HG03280 (cell line): ENCODE results near the gene SEC22B.
"Not testable (repeated sequence)": the region's sequence is repeated elsewhere in the genome, so short reads cannot be mapped to it uniquely, and the experiment has no call there.

Experiments used
- ATAC-seq: cut with Tn5 transposase; IDR thresholded peaks from one replicate; pipeline ENCODE4 v1.9.1; 2021; ENCODE audit warnings: mild to moderate bottlenecking, moderate library complexity; ENCODE audit not compliant: unreplicated experiment

SEC22B gene

DNA sequence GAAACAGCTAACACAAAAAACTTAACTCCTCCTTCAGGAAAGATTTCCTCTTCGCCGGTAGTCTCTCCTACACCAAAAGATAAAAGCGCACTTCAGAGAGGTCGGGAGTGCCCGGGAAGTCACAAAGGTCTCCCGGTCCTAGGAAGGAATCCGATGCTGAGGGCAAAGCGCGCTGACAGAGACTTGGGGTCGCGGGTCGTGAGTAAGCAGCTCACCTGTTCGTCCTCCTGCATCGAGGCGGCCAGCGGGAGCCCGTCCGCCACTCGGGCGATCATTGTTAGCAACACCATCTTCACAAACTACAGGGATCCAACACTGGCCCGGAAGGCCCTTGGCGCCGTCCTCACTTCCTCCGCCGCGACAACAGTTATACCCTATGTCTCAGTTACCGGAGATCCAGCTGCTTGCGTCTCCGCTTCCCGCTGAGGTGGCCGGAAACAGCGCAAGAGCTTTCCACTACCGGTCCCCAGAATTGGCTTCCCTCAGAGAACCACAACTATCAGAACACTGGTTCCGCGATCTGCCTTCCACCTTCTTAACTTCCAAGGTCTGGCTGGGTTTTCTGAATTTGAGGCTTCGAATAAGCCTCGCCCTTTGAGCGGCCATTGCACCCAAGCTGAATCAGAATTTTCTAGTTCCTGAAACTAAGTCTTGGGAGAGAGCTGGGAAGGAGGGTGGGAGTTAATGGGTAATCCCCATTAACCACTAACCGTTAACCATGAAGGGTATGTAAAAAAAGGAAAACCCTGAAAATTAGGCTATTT, at the start of gene SEC22B:
SEC22B (minus strand) TSS at position 429 of the 764 bp plus-strand sequence; CDS start at position 290, 139 bp downstream.
- peak; percentile 97 for ATAC-seq

DNA sequence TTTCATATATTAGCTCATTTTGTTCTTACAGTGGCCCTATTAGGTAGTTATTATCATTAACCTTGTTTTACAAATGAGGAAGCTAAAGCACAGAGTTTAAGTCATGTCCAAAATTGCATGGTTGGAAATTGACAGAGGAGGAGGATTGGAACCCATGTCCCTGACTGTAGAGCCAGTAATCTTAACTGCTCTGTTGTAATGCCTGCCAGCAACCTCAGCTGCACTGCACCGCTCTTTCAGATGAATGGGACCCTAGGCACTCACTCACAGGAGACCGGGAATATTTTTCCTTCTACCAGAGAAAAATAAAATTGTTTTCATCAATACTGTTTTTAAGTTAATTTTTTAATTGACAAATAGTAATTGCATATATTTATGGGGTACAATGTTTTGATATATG, 41.6 kb upstream of the SEC22B start:
- ATAC-seq = not testable (repeated sequence)

DNA sequence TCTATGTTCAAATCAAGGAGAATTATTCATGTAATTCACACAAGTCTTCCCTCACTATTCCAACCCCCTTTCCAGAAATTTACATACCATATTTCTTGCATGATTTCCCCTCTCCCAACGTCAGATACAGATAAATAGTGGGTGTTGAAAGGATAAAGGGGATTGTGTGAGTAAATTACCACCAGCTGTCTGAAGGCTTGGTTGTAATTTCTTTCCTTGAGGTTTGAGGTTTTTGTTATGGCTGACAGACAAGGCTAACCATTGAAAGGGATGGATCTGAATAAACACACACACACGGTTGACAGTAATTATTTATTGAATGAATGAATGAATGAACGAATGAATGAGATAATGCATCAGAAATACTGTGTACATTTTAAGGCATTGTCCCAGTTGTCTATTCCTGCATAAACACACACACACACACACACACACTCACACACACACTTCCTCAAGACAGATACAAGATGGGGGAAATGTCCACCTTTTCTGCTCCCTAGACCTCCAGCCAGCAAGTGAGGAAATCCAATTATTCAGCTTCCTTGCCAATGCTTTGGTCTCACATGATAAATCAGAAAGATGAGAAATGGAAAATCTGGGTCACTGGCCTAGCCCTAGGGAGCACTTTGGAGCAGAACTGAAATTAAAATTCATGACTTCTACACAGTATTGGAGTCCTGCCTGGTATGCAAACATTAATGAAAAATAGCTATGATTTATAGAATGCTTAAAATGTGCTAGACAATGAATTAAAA, 41.0 kb upstream of the SEC22B start:
- not testable (repeated sequence) for ATAC-seq

DNA sequence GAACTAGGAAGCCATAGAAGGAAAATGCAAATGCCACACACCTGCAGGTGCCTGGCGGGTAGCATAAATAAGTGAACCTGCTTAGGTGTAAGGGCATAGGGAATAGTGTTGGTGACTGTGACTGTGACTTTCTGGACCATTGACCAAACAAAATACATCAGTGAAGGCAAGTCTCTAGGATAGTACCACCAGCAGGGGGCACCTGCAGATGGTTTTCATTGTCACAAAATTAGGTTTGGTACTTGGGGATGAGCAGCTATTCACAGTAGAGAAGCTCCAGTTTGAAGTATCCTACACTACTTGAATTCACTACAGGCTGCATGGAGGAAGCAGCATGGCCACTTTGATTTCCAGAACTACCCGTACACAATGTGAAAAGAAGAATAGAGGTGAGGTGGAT, 37.3 kb upstream of the SEC22B start:
- ATAC-seq = not testable (repeated sequence)

DNA sequence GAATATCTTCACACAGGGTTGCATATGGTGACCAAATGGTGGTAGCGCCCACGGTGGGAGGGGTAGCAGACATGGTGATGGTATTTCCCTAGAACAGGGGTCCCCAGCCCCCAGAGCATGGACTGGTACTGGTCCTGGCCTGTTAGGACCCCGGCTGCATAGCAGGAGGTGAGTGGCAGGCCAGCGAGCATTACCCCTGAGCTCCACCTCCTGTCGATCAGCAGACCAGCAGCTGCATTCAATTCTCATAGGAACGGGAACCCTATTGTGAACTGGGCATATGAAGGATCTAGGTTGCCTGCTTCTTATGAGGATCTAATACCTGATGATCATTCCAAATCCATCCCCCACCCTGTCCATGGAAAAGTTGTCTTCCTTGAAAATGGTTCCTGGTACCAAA, 34.4 kb upstream of the SEC22B start:
- not testable (repeated sequence) for ATAC-seq

DNA sequence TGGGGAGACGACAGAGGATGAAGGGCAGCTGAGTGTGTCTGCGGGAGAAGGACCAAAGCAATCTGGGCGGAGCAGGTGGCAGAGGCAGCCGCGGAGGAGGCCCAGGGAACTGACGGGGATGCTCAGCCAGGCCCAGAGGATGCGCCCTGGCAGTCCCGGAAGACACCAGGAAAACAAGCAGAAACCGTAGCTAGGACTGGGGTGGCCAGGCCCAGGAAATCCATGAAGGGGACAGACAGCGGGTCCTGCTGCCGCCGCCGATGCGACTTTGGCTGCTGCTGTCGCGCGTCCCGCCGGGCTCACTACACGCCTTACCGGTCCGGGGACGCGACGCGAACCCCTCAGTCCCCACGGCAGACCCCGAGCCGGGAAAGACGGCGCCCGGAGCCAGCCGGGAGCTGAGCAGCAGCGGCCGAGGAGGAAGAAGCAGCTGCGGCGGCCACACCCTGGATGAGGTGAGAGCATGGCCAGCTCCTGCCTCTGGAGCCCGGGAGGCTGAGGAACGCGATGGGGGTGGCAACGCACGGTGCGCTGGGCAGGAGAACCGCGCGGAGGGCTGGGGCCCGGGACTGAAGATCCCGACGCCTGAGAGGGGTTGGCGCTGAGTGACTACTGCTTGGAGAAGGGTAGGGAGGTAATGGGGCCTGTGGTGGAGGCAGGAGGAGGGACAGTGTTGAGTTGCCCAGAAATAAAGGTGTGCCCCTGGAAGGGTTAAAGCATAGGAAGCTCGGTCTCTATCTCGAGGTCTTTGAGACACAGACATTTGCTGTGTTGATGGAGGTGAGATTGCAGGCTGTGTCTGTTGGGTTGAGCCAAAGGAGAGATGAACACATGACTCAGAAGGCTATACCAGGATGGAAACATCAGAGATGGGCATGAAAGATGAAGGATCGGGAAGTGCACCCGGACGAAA, 20.8 kb upstream of the SEC22B start:
- not testable (repeated sequence) for ATAC-seq

DNA sequence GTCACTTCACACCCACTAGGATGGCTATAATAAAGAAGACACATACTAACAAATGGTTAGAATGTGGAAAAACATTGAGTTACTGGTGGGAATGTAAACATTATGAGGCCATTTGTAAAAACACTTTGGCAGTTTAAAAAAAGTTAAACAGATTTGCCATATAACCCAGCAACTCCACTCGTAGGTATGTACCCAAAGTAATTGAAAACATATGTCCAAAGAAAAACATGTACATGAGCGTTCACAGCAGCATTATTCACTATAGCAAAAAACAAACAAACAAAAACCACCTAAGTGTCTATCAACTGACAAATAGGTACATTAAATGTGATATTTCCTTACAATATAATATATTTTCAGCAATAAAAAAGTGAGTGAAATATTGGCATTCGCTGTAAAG, 12.3 kb upstream of the SEC22B start:
- ATAC-seq = not testable (repeated sequence)

DNA sequence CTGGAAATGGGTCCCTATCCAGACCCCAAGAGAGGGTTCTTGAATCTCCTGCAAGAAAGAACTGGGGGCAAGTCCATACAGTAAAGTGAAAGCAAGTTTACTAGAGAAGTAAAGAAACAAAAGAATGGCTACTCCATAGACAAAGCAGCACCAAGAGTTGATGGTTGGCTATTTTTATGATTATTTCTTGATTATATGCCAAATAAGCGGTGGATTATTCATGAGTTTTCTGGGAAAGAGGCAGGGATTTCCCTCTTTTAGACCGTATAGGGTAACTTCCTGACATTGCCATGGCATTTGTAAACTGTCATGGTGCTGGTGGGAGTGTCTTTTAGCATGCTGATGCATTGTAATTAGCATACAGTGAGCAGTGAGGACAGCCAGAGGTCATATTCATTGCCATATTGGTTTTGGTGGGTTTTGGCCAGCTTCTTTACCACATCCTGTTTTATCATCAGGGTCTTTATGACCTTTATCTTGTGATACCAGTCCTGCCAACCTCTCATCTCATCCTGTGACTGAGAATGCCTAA, 5.9 kb upstream of the SEC22B start:
- ATAC-seq = not testable (repeated sequence)

DNA sequence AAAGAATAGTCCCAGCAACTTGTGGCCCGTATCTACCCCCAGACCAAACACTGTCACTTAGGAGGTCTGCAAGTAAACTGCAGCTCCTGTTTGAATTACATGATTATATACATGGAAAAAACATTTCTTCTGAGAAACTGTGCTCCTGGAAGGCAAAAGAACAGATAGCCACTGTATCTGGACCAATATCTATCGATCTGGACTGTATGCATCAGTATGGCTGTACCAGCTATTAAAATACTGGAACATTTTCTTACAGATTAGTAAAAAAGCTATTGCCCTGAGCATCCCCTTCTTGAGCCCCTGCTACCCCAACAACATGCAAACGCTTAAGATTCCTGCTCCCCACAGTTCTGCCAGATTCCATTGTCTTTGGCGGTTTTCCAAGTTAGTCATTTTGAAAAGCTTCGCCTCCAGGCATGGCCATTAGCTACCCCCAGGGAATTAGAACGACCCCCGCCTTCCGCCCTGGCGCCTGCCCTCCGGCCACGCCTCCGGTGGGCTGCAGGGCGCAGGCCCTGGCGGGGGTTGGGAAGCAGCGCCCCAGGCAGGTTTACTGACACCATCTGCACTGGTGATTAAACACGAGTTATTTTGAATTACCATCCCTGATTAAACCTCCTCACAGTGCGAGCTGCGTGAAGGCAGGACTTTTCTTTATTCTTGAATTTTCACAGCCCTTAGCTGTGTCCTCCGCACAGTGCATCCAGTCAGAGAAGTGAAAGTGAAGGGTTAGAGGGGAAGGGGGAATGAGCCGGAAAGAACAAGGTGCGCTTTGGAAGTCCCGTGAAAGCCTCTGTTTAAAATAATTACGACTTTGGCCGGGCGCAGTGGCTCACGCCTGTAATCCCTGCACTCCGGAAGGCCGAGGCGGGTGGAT, 3.7 kb upstream of the SEC22B start:
- not testable (repeated sequence) for ATAC-seq

DNA sequence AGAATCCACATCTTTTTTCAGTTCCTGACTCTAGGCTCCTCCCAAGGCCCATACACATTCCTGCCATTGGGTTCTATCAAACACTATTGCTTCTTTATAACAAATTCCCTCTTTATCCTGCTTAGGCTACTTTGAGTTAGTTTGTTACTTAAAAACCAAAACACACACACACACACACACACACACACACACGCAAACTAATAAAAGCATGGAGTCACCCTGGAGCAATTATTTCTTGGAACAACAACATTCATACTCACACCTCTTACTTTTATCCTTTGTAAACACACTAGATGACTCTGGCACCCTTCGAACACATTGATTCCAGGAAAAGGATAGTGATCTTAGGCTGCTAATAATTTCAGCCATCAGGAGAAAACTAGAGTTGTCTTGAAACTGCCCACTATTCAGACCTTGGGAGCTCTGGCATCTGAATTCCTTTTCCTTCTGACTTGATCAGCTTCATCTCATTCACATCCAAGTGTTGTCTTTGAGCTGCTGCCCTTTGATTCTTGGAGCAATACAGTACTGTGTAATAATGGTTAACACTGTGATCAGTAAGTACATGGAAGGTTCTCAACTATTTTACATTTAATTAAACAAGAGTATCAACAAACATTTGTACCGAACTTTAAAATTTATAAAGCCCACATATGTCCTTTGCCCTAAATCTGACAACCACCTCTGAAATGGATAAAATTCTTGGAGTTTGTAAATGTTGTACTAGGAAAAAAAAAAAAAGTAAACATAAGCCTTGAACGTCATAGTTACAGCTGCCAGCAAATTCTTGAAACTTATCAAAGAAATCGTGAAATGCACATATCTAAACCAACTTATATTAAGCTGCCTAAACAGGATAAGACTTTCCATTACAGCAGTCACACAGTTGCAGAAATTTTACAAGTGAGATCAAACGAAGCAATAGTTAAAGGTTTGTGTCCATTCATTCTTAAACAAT, 2.8 kb upstream of the SEC22B start:
- ATAC-seq = no peak

DNA sequence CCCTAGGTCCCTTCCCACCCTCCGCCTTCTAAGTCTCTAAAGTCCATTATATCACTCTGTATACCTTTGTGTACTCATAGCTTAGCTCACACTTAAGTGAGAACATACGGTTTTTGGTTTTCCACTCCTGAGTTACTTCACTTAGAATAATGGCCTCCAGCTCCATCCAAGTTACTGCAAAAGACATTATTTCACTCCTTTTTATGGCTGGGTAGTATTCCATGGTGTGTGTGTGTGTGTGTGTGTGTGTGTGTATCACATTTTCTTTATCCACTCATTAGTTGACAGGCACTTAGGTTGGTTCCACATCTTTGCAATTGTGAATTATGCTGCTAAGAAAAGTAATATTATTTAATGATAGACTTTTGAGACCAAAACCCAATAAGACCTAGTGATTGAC, 1.7 kb upstream of the SEC22B start:
- ATAC-seq = not testable (repeated sequence)

DNA sequence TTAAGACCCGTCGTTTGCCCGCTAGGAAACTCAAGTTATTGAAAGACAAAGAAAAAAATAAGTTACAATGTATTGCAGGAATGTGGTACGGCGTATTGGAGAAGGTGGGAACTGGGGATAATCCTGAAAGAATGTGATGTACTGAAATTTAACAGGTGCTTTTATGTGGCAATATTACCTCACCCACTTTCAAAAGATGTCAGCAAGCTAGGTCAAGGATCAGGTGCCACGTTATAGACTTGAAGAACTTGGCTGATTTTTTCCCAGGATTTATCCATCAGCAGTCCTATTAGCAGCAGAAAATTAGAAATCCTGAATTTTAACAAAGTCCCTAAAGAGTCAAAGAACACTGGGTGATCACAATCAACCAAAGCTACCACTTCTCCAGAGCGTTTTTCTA, 632 bp downstream of the SEC22B start:
- ATAC-seq = not testable (repeated sequence)

DNA sequence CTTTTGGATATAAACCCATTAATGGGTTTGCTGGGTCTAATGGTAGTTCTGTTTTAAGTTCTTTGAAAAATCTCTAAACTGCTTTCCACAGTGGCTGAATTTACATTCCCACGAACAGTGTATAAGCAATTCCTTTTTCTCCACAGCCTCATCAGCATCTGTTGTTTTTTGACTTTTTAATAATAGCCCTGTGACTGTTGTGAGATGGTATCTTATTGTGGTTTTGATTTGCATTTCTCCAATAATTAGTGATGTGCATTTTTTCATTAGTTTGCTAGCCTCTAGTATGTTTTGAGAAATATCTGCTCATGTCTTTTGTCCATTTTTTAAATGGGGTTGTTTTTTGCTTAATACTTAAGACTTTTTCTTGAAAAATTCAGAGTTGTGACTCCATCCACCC, 11.6 kb downstream of the SEC22B start:
- not testable (repeated sequence) for ATAC-seq

DNA sequence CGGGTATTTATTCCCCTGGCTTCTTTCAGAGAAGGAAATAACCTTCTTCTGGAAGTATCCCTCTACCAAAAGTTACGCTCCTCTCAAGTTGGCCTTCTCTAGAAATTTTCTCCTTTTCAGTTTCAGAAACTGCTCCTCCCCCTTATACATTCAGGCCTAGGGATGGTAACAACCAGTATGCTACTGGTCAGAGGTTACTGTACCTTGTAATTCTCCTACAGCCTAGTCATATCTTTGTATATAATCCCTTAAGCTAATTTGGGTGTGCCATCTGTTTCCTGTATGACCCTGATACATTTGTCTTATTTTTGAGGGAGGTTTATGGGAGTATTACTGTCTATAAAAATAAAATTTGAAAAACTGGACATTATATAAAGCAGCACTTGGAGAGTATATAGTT, 14.3 kb downstream of the SEC22B start:
- ATAC-seq = not testable (repeated sequence)

DNA sequence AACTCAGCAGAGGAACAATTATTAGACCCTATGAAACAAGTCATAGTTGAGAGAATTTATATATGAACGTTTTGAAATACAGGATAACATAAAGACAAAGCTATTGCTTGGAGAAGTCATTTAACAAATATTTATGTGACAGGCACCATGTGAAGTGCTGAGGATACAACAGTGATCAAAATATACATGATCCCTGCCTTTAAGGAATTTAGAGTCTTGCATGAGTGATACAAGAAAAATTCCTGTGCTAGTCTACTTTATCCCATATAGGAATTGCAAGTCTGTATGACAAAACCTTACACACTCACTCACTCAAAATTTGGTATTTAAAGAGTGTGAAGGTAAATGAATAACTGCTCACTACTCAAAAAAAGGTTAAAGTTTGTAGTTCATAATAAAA, 17.8 kb downstream of the SEC22B start:
- ATAC-seq = not testable (repeated sequence)

DNA sequence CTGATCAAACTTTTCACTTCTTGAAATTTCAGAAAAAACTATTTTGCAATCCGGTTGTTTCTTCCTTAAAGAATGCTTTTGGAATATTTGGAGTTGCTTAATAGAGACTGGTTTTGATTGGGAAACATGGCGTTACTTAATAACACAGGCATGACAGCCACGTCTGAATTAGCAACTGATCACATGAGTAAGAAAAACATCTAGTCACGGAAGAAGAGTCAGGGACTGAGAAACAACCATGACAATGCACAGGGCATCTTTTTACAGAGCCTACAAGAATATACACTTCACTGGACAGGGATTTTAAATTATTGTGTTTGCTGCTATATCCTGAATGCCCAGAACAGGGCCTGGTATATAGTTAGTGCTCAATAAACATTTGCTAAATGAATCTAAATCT, 18.2 kb downstream of the SEC22B start:
- ATAC-seq = not testable (repeated sequence)

DNA sequence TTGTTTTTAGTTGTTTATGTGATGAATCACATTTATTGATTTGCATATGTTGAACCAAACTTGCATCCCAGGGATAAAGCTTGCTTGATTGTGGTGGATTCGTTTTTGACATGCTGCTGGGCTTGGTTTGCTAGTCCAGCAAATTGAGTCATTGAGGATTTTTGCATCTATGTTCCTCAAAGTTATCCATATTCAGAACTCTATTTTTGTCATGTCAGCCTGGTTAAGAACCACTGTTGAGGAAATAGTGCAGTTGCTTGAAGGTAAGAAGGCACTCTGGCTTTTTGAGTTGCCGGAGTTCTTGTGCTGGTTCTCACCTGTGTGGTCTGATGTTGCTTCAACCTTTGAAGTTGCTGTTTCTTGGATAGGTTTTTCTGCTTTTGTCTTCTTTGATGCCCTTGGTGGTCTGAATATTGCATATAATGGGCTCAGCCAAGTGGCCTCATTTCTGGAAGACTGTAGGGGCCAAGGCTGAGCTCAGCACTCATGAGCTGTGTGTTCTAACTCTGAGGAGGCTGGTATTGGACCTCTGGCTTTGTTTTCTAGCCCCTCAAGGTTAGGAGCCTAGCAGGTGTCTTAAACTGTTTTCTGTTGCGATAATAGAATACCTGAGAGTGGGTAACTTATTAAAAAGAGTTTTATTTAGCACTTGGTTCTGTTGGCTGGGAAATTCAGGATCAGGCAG, 26.0 kb downstream of the SEC22B start:
- ATAC-seq = not testable (repeated sequence)

DNA sequence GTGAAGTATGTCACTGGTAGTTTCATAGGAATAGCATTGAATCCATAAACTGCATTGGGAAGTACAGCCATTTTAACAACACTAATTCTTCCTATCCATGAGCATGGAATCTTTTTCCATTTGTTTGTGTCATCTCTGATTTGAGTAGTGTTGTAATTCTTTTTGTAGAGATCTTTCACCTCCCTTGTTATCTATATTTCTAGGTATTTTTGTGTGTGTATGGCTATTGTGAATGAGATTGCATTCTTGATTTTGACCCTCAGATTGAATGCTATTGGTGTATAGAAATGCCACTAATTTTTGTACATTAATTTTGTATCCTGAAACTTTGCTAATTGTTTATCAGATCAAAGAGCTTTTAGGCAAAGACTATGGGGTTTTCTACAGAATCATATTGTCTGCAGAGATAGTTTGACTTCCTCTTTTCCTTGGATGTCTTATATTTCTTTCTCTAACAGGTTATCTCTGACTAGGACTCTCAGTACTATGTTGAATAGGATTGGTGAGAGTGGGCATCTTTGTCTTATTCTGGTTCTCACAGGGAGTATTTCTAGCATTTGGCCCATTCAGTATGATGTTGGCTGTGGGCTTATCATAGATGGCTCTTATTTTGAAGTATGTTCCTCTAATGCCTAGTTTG, 26.8 kb downstream of the SEC22B start:
- ATAC-seq = not testable (repeated sequence)
